NCI-H226 (cell line): ENCODE measurements around the gene MEIS1.

Source experiments
- DNase-seq: peaks from one replicate; pipeline ENCODE4 v3.0.0-alpha.2; 2015

Gene MEIS1

GRCh38 chr2:66543257-66543767 lies 108.4 kb downstream of the MEIS1 start:
- no peak for DNase-seq

- no peak for DNase-seq
Measured at GRCh38 chr2:66544258-66544657, 109.3 kb downstream of the MEIS1 start.

GRCh38 chr2:66545258-66545657 lies 110.3 kb downstream of the MEIS1 start:
- no peak for DNase-seq

- peak; percentile 44 for DNase-seq
Measured at GRCh38 chr2:66547118-66547517, 112.2 kb downstream of the MEIS1 start.

GRCh38 chr2:66547887-66548286 lies 113.0 kb downstream of the MEIS1 start:
- no peak for DNase-seq

- DNase-seq = peak; percentile 41
Measured at GRCh38 chr2:66548422-66548821, 113.5 kb downstream of the MEIS1 start.

GRCh38 chr2:66550826-66551225 lies 115.9 kb downstream of the MEIS1 start:
- no peak for DNase-seq

GRCh38 chr2:66553370-66553769 lies 118.4 kb downstream of the MEIS1 start:
- DNase-seq = no peak

GRCh38 chr2:66555091-66555490 lies 120.2 kb downstream of the MEIS1 start:
- no peak for DNase-seq

- no peak for DNase-seq
Measured at GRCh38 chr2:66555501-66556324, 120.8 kb downstream of the MEIS1 start.

GRCh38 chr2:66559672-66560071 lies 124.7 kb downstream of the MEIS1 start:
- DNase-seq = peak; percentile 47

GRCh38 chr2:66560683-66561082 lies 125.8 kb downstream of the MEIS1 start:
- peak; percentile 63 for DNase-seq

- no peak for DNase-seq
Measured at GRCh38 chr2:66561645-66562303, 126.8 kb downstream of the MEIS1 start.

GRCh38 chr2:66562304-66562685 lies 127.4 kb downstream of the MEIS1 start:
- DNase-seq = no peak

GRCh38 chr2:66563473-66563872 lies 128.5 kb downstream of the MEIS1 start:
- DNase-seq = no peak

GRCh38 chr2:66565291-66565690 lies 130.4 kb downstream of the MEIS1 start:
- DNase-seq = no peak

GRCh38 chr2:66566726-66567399 lies 131.9 kb downstream of the MEIS1 start:
- DNase-seq = no peak

- DNase-seq = no peak
Measured at GRCh38 chr2:66567729-66568128, 132.8 kb downstream of the MEIS1 start.

- no peak for DNase-seq
Measured at GRCh38 chr2:66568650-66569300, 133.8 kb downstream of the MEIS1 start.

GRCh38 chr2:66569321-66569851 lies 134.5 kb downstream of the MEIS1 start:
- DNase-seq = no peak

- no peak for DNase-seq
Measured at GRCh38 chr2:66569974-66570373, 135.0 kb downstream of the MEIS1 start.

GRCh38 chr2:66570471-66570870 lies 135.5 kb downstream of the MEIS1 start:
- DNase-seq = no peak

- DNase-seq = no peak
Measured at GRCh38 chr2:66571918-66572317, 137.0 kb downstream of the MEIS1 start.
